Rectal smooth muscle tissue (tissue), 1 donor: ENCODE results near the gene RIIAD1.
"Not testable (repeated sequence)": the region's sequence is repeated elsewhere in the genome, so short reads cannot be mapped to it uniquely, and the experiment has no call there.

Experiments
- H3K27ac ChIP-seq: one replicate; pipeline ENCODE4 v1.7.0; 2013; ENCODE audit warnings: low read depth, low read length, inconsistent platforms
- H3K27me3 ChIP-seq: one replicate; pipeline ENCODE4 v1.7.0; 2013; ENCODE audit warnings: low read length; ENCODE audit not compliant: control insufficient read depth, insufficient read depth
- H3K36me3 ChIP-seq: one replicate; pipeline ENCODE4 v1.7.0; 2013; ENCODE audit warnings: low read length; ENCODE audit not compliant: control insufficient read depth, insufficient read depth
- H3K4me1 ChIP-seq: one replicate; pipeline ENCODE4 v1.7.0; 2013; ENCODE audit warnings: low read length; ENCODE audit not compliant: control insufficient read depth, insufficient read depth
- H3K4me3 ChIP-seq: one replicate; pipeline ENCODE4 v1.7.0; 2013; ENCODE audit warnings: low read length
- H3K9ac ChIP-seq: one replicate; pipeline ENCODE4 v1.7.0; 2013; ENCODE audit warnings: low read length

The RIIAD1 gene, protein sequence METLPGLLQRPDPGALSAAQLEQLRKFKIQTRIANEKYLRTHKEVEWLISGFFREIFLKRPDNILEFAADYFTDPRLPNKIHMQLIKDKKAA

DNA sequence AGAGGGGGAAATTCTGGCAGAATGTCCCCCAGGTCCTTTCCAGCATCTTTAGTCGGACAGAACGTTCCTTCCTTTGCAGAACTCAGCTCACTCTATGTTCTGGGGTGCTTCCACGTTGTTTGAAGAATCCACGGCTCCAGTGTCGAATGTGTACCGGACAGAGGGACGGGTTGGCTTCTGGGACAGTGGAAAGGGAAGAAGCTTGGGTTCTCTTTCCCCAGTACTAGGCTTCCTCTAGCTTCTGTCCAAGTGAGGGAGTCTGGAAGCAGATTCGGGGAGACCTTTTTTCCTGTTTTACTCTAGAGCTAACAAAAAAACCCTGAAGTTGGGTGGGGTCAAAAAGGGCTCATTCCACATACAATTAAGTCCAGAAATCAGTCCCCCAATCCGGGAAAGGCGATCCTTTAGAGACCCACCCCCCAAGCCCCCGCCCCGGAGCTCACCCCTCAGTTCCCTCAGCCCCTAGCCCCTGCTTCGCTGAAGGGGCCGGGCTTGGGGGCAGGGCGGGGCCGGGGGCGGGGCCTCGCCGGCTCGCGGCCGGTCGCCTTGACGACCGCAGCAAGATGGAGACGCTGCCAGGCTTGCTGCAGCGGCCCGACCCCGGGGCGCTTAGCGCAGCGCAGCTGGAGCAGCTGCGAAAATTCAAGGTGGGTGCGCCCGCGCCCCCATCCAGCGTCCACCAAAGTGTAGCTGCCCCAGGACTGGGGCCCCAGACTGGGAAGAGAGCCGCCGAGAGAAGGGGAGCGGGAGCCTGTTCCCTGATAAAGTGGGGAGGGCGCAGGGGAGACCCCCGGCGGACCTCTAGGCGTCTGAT, at the start of gene RIIAD1:
Gene RIIAD1, plus strand, starts transcription at position 549 of the 814 bp plus-strand sequence. Its CDS starts 15 bp downstream, at position 564.
- Histone ChIP-seq H3K9ac (peak within 1 kb of the TSS; percentile 11), H3K27ac (peak within 1 kb of the TSS; percentile 55), H3K4me3 (peak within 1 kb of the TSS; percentile 55), H3K27me3 (no peaks in the 10 kb centered on the region), H3K36me3 (no peaks in the 10 kb centered on the region), H3K4me1 (peaks cover 8% of the 10 kb centered on the region)

DNA sequence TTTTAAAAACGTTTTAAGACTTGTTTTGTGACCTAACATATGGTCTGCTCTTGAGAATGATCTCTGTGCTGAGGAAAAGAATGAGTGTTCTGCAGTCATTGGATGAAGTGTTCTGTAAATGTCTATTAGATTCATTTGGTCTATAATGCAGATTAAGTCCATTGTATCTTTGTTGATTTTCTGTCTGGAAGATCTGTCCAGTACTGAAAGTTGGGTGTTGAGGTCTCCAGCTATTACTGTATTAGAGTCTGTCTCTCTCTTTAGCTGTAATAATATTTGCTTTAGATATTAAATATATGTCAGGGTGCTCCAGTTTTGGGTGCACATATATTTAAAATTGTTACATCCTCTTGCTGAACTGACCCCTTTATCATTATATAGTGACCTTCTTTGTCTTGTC, 47.9 kb upstream of the RIIAD1 start:
- Histone ChIP-seq H3K27me3 (no peaks in the 10 kb centered on the region), H3K4me3 (no peak overlapping the region), H3K27ac (no peak overlapping the region), H3K9ac (no peak overlapping the region), H3K4me1 (no peaks in the 10 kb centered on the region), H3K36me3 (peaks cover 3% of the 10 kb centered on the region)

DNA sequence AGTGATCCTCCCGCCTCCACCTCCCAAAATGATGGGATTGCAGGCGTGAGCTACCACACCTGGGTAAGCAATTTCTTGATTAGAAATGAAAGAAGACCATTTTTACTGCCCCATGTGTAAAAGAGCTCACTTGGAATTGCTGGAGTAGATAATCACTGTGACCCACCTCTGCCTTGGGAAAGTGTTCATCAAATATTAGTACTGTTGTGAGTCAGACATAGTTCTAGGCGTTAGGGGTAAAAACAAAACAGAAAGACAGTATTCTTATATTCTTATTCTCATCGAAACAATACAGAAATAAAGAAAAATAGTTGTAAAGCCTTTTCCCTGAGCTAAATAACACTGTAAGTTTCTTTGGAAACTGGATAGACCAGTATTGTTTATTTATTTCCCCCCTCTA, 40.9 kb upstream of the RIIAD1 start:
- no peaks in the 10 kb centered on the region for H3K36me3 ChIP-seq
- no peak overlapping the region for H3K4me3 ChIP-seq
- peak overlapping the region; percentile 47 for H3K27ac ChIP-seq

DNA sequence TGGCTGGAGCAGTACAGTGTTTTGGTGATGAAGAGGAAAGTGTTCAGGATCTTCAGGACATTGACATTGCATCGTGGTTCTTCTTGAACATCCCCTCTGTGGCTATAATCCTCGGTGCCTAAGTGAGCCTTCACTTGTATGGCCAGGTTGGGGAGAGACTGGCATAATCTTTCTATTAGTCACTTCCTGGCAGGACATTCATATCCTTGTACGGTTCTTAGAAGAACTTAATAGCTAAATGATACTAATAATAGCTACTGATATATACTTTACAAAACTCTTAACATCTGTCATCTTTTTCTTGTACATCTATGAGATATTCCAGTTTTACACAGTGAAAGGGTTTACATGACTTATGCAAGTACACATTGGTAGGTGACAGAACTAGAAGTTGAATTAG, 40.5 kb upstream of the RIIAD1 start:
- no peak overlapping the region for H3K4me3 ChIP-seq
- no peak overlapping the region for H3K9ac ChIP-seq
- H3K4me1 ChIP-seq: peaks cover 7% of the 10 kb centered on the region
- H3K27me3 ChIP-seq: no peaks in the 10 kb centered on the region
- peak overlapping the region; percentile 47 for H3K27ac ChIP-seq
- no peaks in the 10 kb centered on the region for H3K36me3 ChIP-seq

More for the DNA sequence above, 40.9 kb upstream of the RIIAD1 start:
- no peaks in the 10 kb centered on the region for H3K27me3 ChIP-seq
- H3K4me1 ChIP-seq: peaks cover 7% of the 10 kb centered on the region
- H3K9ac ChIP-seq: no peak overlapping the region

DNA sequence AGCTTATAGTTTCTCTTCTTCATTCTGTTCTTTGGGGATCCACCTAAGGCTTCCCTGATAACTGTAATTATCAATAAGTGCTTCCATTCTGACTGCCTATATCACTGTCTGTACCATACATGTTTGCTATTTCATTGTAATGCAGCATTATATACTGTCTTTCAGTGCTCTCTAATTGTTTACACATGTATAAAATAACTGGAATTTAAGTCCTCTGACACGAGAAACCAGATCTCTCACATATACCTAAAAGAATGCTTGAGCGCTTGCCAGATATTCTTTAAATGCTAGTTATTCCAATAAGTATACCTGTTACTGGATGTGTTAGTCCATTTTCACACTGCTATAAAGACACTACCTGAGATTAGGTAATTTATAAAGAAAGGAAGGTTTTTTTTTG, 39.4 kb upstream of the RIIAD1 start:
- H3K27me3 ChIP-seq: no peaks in the 10 kb centered on the region
- no peak overlapping the region for H3K27ac ChIP-seq
- no peak overlapping the region for H3K9ac ChIP-seq
- no peak overlapping the region for H3K4me3 ChIP-seq
- H3K36me3 ChIP-seq: no peaks in the 10 kb centered on the region
- H3K4me1 ChIP-seq: peaks cover 7% of the 10 kb centered on the region

DNA sequence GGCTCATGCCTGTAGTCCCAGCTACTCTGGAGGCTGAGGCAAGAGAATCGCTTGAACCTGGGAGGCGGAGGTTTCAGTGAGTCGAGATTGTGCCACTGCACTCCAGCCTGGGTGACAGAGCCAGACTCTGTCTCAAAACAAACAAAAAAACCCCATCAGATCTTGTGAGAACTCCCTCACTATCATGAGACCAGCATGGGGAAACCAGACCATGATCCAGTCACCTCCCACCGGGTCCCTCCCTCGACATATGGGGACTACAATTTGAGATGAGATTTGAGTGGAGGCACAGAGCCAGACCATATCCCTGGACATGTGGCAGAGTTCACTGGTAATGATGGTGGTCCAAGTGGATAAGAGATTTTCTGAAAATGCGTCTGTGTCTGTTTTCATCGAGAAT, 38.4 kb upstream of the RIIAD1 start:
- H3K27ac ChIP-seq, H3K27me3 ChIP-seq, H3K9ac ChIP-seq, H3K4me1 ChIP-seq, H3K4me3 ChIP-seq, H3K36me3 ChIP-seq: not testable (repeated sequence)

DNA sequence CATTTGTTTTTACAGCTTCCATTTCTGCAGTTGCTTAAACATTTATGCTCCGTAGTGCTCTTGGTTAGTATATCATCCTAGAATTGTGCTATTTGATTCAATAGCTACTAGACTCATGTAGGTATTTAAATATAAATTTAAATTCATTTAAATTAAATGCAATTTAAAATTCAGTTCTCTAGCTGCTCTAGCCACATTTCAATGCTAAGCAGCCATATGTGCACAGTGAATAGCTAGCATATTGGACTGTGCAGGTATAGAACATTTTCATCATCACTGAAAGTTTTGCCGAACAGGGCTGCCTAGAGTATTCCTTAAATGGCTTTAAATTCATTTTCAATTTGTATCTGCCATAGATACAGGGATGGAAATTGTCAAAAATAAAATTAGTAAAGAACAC, 37.2 kb upstream of the RIIAD1 start:
- Histone ChIP-seq H3K27ac (no peak overlapping the region), H3K27me3 (no peaks in the 10 kb centered on the region), H3K4me3 (no peak overlapping the region), H3K36me3 (no peaks in the 10 kb centered on the region), H3K4me1 (peaks cover 7% of the 10 kb centered on the region), H3K9ac (no peak overlapping the region)

DNA sequence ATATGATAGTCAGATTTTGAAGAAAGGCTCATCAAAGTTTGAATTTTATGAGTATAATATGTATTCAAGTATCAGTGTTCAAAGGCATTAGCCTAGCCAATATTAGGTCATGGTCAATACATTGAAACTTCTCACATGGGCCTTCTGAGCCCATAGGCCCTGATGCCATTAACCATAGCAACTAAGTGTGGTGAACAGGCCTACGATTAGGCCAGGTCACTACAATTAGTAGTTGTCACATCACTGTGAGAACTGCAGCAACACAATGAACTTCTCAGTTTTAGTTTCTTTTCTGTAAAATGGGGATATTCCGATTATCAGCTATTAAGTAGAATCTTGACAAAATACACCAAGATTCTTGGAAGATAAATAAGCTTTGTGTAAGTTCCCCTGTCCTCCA, 34.8 kb upstream of the RIIAD1 start:
- Histone ChIP-seq H3K27ac (no peak overlapping the region), H3K4me1 (no peaks in the 10 kb centered on the region), H3K4me3 (no peak overlapping the region), H3K27me3 (no peaks in the 10 kb centered on the region), H3K9ac (no peak overlapping the region), H3K36me3 (no peaks in the 10 kb centered on the region)

DNA sequence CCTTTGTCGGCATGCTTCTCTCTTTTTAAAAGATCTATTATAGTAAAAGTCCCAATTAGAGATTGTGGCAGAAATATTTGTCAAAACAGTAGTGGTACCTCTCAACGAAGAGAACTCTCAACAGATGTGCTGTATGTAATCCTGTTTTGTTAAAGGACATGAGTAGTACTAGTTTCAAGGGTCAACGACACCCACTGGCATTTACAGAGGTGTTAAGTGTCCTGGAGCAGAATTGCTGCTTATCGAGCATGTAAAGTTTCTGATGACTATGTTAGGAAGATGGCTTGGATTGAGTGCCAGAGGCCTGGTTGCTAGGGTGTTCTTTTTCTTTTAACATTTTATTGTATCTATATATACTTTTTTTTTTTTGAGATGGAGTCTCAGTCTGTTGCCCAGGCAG, 31.8 kb upstream of the RIIAD1 start:
- H3K27me3 ChIP-seq: no peaks in the 10 kb centered on the region
- no peak overlapping the region for H3K4me3 ChIP-seq
- no peak overlapping the region for H3K27ac ChIP-seq
- H3K9ac ChIP-seq: no peak overlapping the region
- no peaks in the 10 kb centered on the region for H3K4me1 ChIP-seq
- peaks cover 7% of the 10 kb centered on the region for H3K36me3 ChIP-seq

DNA sequence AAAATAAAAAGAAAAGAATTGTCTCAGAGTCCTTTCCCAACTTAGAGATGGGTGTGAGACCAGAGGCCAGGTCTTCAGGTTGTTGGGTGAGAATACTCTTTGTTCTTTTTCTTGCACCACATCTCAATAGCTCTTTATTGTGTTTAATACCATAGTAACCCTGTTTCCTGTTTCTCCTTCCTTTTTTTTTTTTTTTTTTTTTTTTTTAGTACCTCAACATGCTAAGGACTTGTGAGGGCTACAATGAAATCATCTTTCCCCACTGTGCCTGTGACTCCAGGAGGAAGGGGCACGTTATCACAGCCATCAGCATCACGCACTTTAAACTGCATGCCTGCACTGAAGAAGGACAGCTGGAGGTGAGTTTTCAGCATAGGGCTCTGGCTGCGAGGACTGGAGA, 29.1 kb upstream of the RIIAD1 start:
- no peaks in the 10 kb centered on the region for H3K27me3 ChIP-seq
- no peak overlapping the region for H3K27ac ChIP-seq
- H3K9ac ChIP-seq: no peak overlapping the region
- H3K36me3 ChIP-seq: peaks cover 16% of the 10 kb centered on the region
- H3K4me3 ChIP-seq: no peak overlapping the region
- H3K4me1 ChIP-seq: no peaks in the 10 kb centered on the region

DNA sequence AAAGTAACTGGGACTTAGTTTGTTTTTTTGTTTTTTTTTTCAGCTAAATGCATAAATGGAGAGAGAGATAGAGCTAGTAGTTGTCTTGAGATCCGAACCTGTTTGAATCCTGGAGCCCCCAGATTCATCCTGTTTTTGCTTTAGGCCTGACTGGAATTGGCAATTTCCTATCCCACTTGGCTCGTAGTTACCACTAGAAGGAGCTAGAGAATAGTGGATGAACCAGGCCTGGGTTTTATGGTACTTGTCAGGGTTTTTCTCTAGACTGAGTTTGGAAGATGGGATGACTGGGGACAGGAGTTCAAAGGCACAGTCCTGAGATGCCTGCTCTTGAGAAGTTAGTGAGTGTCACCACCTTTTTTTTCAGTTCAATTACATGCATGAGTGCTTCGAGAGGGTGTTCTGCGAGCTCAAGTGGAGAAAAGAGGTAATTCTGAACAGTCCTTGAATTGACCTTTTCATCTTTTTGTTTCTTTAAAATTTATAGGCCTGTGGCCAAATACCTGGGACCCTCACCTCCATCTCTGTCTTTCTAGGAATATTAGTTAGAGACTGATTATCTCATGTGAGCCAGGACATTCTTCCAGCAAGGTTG, 28.2 kb upstream of the RIIAD1 start:
- peaks cover 20% of the 10 kb centered on the region for H3K36me3 ChIP-seq
- H3K27ac ChIP-seq: no peak overlapping the region
- H3K4me3 ChIP-seq: no peak overlapping the region
- no peaks in the 10 kb centered on the region for H3K27me3 ChIP-seq
- no peaks in the 10 kb centered on the region for H3K4me1 ChIP-seq
- no peak overlapping the region for H3K9ac ChIP-seq

DNA sequence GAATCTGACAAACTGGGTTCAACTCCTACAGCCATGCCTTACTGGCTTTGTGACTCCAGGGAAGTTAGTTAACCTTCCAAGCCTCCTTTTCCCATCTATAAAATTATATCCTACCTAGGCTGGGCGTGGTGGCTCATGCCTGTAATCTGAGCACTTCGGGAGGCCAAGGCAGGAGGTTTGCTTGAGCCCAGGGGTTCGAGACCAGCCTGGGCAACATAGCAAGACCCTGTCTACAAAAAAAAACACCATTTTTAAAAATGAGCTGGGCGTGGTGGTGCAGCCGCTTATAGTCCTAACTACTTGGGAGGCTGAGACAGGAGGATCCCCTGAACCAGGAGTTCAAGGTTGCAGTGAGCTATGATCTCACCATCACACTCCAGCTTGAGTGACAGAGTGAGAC, 19.8 kb upstream of the RIIAD1 start:
- Histone ChIP-seq H3K36me3 (peaks cover 23% of the 10 kb centered on the region), H3K27me3 (no peaks in the 10 kb centered on the region), H3K4me3 (no peak overlapping the region)

DNA sequence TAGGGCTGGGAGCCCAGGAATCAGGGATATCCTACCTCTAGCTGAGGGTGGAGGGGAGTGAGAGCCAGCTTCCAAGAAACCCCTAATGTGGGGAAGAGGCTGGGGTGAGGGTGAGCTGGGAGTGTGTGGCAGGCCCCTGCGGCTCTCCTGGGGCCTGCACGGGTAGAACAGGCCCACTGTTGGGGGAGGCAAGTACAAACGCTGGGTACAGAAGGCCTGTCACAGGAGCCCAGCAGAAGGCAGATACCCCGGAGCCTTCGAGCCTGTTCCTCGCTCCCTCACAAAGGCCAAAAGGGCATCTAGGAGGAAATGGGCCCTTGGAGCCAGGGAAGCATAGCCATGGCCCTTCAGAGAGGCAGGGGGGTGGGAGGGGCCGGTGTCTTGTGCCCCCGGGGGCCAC, 18.4 kb upstream of the RIIAD1 start:
- H3K36me3 ChIP-seq: peaks cover 14% of the 10 kb centered on the region
- H3K4me3 ChIP-seq: no peak overlapping the region
- no peaks in the 10 kb centered on the region for H3K4me1 ChIP-seq

More for the DNA sequence above, 19.8 kb upstream of the RIIAD1 start:
- Histone ChIP-seq H3K9ac (no peak overlapping the region), H3K4me1 (no peaks in the 10 kb centered on the region), H3K27ac (no peak overlapping the region)

More for the DNA sequence above, 18.4 kb upstream of the RIIAD1 start:
- Histone ChIP-seq H3K27me3 (no peaks in the 10 kb centered on the region), H3K9ac (no peak overlapping the region), H3K27ac (no peak overlapping the region)
